Measurements from ENCODE around the gene NEK11. TPM values are rescaled to one million over a fixed set of nuclear protein-coding genes. Genes with fewer than 3 reads are reported as not detected.

The NEK11 gene
- total and polyA plus RNA-seq, 2 donors (not counting 3 experiments of a cell fraction or from before 2014, with no cell fraction given), result 1.7 to 4.3 TPM

DNA sequence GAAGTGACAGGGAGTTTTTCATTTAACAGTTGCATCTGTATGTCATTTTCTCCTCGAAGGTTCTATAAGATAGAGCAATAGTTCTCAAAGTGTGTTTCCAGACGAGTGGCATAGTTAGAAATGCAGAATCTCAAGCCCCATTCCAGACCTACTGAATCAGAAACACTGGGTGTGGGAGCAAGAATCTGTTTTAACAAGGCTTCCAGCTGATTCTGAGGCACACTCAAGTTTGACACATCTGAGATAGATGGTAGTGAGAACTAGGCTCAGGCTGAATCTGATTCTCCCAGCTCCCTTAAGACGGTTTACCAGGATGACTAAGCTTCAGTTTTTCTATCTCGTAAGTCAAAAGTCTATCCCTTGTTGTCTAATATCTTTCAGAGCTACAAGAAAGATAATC is 195.1 kb downstream of the NEK11 start:
- ChIA-PET CTCF (interaction anchor here (0.9 to 1.1 kb wide), 2 partner anchors 90 to 808 kb away, joined by 3 to 4 read pairs; no protein-coding TSS in a partner anchor), POLR2A (no interaction called here)
- no peak overlapping the region for H3K4me2 ChIP-seq (ENCODE audit: insufficient read depth, low read length)
- no peaks in the 10 kb centered on the region for H4K20me1 ChIP-seq (replicated peaks; ENCODE audit: control insufficient read depth, extremely low read depth, insufficient read depth, low read length)
- H3K79me2 ChIP-seq (ENCODE audit: control insufficient read depth, insufficient read depth, low read length), result no peaks in the 10 kb centered on the region
- peaks cover 16% of the 10 kb centered on the region for H3K4me1 ChIP-seq (ENCODE audit: control insufficient read depth, extremely low read depth, insufficient read depth, low read length)
- no peaks in the 10 kb centered on the region for H3K36me3 ChIP-seq (ENCODE audit: control insufficient read depth in 2 of 2, extremely low read depth in 1 of 2, insufficient read depth in 2 of 2, low read length in 2 of 2)
- H3K9me3 ChIP-seq (replicated peaks; ENCODE audit: control insufficient read depth, insufficient read depth, low read length), result no peaks in the 10 kb centered on the region
- no peak overlapping the region for H2AFZ ChIP-seq (ENCODE audit: low read depth, low read length)
- H3K4me3 ChIP-seq (replicated peaks in 1 of 3; ENCODE audit: insufficient read depth in 1 of 3, low read depth in 1 of 3, low read length in 3 of 3), result no peak overlapping the region
- no peak overlapping the region for H3K9ac ChIP-seq (replicated peaks; ENCODE audit: extremely low read depth, insufficient read depth, low read length)
- intact Hi-C loops (cut with micrococcal nuclease), result no loop called here
- BruUV-seq (replicated peaks), result no TSS peak
- DNase-seq (ENCODE audit: low read depth, low spot score) (no peak), FAIRE-seq (no peak)
- no peaks in the 10 kb centered on the region for H3K27me3 ChIP-seq (ENCODE audit: control insufficient read depth in 2 of 2, insufficient read depth in 2 of 2, low read length in 2 of 2)
- no peak overlapping the region for H3K27ac ChIP-seq (ENCODE audit: insufficient read depth, low read depth, low read length)
- no peaks in the 10 kb centered on the region for H3K9me1 ChIP-seq (replicated peaks; ENCODE audit: control insufficient read depth, extremely low read depth, insufficient read depth, low read length)
- TF ChIP-seq FOS (IDR thresholded peaks at IDR 0.05; ENCODE audit: borderline replicate concordance, insufficient read depth, low read length), result no peak
- TF ChIP-seq, protein P1, sequence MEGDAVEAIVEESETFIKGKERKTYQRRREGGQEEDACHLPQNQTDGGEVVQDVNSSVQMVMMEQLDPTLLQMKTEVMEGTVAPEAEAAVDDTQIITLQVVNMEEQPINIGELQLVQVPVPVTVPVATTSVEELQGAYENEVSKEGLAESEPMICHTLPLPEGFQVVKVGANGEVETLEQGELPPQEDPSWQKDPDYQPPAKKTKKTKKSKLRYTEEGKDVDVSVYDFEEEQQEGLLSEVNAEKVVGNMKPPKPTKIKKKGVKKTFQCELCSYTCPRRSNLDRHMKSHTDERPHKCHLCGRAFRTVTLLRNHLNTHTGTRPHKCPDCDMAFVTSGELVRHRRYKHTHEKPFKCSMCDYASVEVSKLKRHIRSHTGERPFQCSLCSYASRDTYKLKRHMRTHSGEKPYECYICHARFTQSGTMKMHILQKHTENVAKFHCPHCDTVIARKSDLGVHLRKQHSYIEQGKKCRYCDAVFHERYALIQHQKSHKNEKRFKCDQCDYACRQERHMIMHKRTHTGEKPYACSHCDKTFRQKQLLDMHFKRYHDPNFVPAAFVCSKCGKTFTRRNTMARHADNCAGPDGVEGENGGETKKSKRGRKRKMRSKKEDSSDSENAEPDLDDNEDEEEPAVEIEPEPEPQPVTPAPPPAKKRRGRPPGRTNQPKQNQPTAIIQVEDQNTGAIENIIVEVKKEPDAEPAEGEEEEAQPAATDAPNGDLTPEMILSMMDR (IDR thresholded peaks at IDR 0.05; ENCODE audit: extremely low read depth in 1 of 2, insufficient read depth in 1 of 2, low read depth in 1 of 2, low read length in 2 of 2), result no peak
- no peak for TF ChIP-seq GATA2 (IDR thresholded peaks at IDR 0.05; ENCODE audit: insufficient read depth, insufficient read length, low read depth, low read length)
- TF ChIP-seq POLR2AphosphoS5 (IDR thresholded peaks at IDR 0.05; ENCODE audit: insufficient read depth, low read depth, low read length), result no peak
- no peak for TF ChIP-seq MYC (IDR thresholded peaks at IDR 0.05; ENCODE audit: low read depth, low read length)
- TF ChIP-seq, protein P2, sequence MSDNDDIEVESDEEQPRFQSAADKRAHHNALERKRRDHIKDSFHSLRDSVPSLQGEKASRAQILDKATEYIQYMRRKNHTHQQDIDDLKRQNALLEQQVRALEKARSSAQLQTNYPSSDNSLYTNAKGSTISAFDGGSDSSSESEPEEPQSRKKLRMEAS (IDR thresholded peaks at IDR 0.05; ENCODE audit: insufficient read depth, insufficient read length), result no peak
- TF ChIP-seq POLR2A (IDR thresholded peaks at IDR 0.05; ENCODE audit: low read depth, low read length), result no peak
- no peak for TF ChIP-seq EZH2 (IDR thresholded peaks at IDR 0.05; ENCODE audit: borderline replicate concordance, low read depth, low read length, severe bottlenecking)
- TF ChIP-seq JUN (IDR thresholded peaks at IDR 0.05; ENCODE audit: borderline replicate concordance, insufficient read depth, insufficient read length, low read depth), result no peak
- dilution Hi-C loops (cut with MboI; ENCODE audit: extremely low pct_ligation_motif_present, low sequenced_read_pairs), result no loop called here
